ENCODE results near the gene ST3GAL3.

- no peak for TF ChIP-seq CTCF (IDR thresholded peaks at IDR 0.05; ENCODE audit: extremely low read depth in 1 of 2, insufficient read depth in 1 of 2, low read depth in 1 of 2, low read length in 2 of 2)
- no peak for TF ChIP-seq POLR2AphosphoS5 (IDR thresholded peaks at IDR 0.05; ENCODE audit: insufficient read depth, low read depth, low read length)
- no peak for TF ChIP-seq POLR2A (IDR thresholded peaks at IDR 0.05; ENCODE audit: low read depth, low read length)
- no peak for TF ChIP-seq EZH2 (IDR thresholded peaks at IDR 0.05; ENCODE audit: borderline replicate concordance, low read depth, low read length, severe bottlenecking)
- no peak for TF ChIP-seq MAX (IDR thresholded peaks at IDR 0.05; ENCODE audit: insufficient read depth, insufficient read length)
- TF ChIP-seq MYC (IDR thresholded peaks at IDR 0.05; ENCODE audit: low read depth, low read length): no peak
- no peak for TF ChIP-seq JUN (IDR thresholded peaks at IDR 0.05; ENCODE audit: borderline replicate concordance, insufficient read depth, insufficient read length, low read depth)
Measured at GRCh38 chr1:43969416-43969745, 262.0 kb downstream of the ST3GAL3 start.
